ENCODE measurements around the gene QSOX1. TPM values are rescaled to one million over a fixed set of nuclear protein-coding genes. Genes with fewer than 3 reads are reported as not detected.

QSOX1 gene
- total RNA-seq, 2 experiments from 2014 or later, result 38.9 to 40.9 TPM

GRCh38 chr1:180185281-180185680 is 30.6 kb downstream of the QSOX1 start:
- ChIA-PET POLR2A (no interaction called here), CTCF (no interaction called here)

GRCh38 chr1:180185971-180186645 is 31.4 kb downstream of the QSOX1 start:
- ChIA-PET CTCF (no interaction called here), POLR2A (no interaction called here)

- ChIA-PET POLR2A (no interaction called here), CTCF (no interaction called here)
Measured at GRCh38 chr1:180186831-180187230, 32.2 kb downstream of the QSOX1 start.

GRCh38 chr1:180187626-180188025 is 33.0 kb downstream of the QSOX1 start:
- POLR2A ChIA-PET, result no interaction called here
- CTCF ChIA-PET, result no interaction called here

GRCh38 chr1:180188091-180188506 is 33.4 kb downstream of the QSOX1 start:
- CTCF ChIA-PET, result no interaction called here
- POLR2A ChIA-PET, result no interaction called here

- ChIA-PET CTCF (interaction anchor here (0.5 kb wide), 1 partner anchor 24 kb away, joined by 3 read pairs; no protein-coding TSS in a partner anchor), POLR2A (no interaction called here)
Measured at GRCh38 chr1:180188684-180189175, 34.1 kb downstream of the QSOX1 start.

GRCh38 chr1:180190091-180190490 is 35.4 kb downstream of the QSOX1 start:
- ChIA-PET POLR2A (no interaction called here), CTCF (no interaction called here)

- POLR2A ChIA-PET, result no interaction called here
- CTCF ChIA-PET, result interaction anchor here (0.6 to 1.2 kb wide), 3 partner anchors 13 to 137 kb away, joined by 3 to 4 read pairs (median 4); no protein-coding TSS in a partner anchor
Measured at GRCh38 chr1:180192172-180192571, 37.5 kb downstream of the QSOX1 start.

GRCh38 chr1:180193141-180194047 is 38.7 kb downstream of the QSOX1 start:
- POLR2A ChIA-PET, result no interaction called here
- CTCF ChIA-PET, result interaction anchor here (1.2 kb wide), 1 partner anchor 14 kb away, joined by 4 read pairs; no protein-coding TSS in a partner anchor

- ChIA-PET POLR2A (no interaction called here), CTCF (no interaction called here)
Measured at GRCh38 chr1:180194048-180194425, 39.4 kb downstream of the QSOX1 start.

- POLR2A ChIA-PET, result no interaction called here
- CTCF ChIA-PET, result no interaction called here
Measured at GRCh38 chr1:180194546-180195207, 40.0 kb downstream of the QSOX1 start.

GRCh38 chr1:180195401-180195800 is 40.7 kb downstream of the QSOX1 start:
- ChIA-PET POLR2A (no interaction called here), CTCF (no interaction called here)

- ChIA-PET CTCF (no interaction called here), POLR2A (no interaction called here)
Measured at GRCh38 chr1:180195916-180196315, 41.2 kb downstream of the QSOX1 start.

GRCh38 chr1:180196436-180197003 is 41.9 kb downstream of the QSOX1 start:
- POLR2A ChIA-PET, result no interaction called here
- CTCF ChIA-PET, result interaction anchor here (1.4 kb wide), 1 partner anchor 16 kb away, joined by 4 read pairs; no protein-coding TSS in a partner anchor

GRCh38 chr1:180197231-180197630 is 42.6 kb downstream of the QSOX1 start:
- ChIA-PET POLR2A (no interaction called here), CTCF (interaction anchor here (1.4 kb wide), 1 partner anchor 17 kb away, joined by 4 read pairs; no protein-coding TSS in a partner anchor)

GRCh38 chr1:180198196-180198595 is 43.5 kb downstream of the QSOX1 start:
- CTCF ChIA-PET, result interaction anchor here (0.6 kb wide), 1 partner anchor 292 kb away, joined by 3 read pairs; no protein-coding TSS in a partner anchor
- POLR2A ChIA-PET, result no interaction called here

GRCh38 chr1:180198611-180199010 is 43.9 kb downstream of the QSOX1 start:
- POLR2A ChIA-PET, result no interaction called here
- CTCF ChIA-PET, result no interaction called here

GRCh38 chr1:180199018-180199417 is 44.3 kb downstream of the QSOX1 start:
- ChIA-PET POLR2A (no interaction called here), CTCF (no interaction called here)

GRCh38 chr1:180201451-180202200 is 47.0 kb downstream of the QSOX1 start:
- POLR2A ChIA-PET, result no interaction called here

More at GRCh38 chr1:180201451-180202200, 47.0 kb downstream of the QSOX1 start:
- CTCF ChIA-PET, result interaction anchor here (0.6 kb wide), 1 partner anchor 377 kb away, joined by 3 read pairs; no protein-coding TSS in a partner anchor

Measured in activated CD8-positive, alpha-beta memory T cell treated with anti-CD3 and anti-CD28 coated beads for 36 hours (primary cell).